Cardiac muscle cell (in vitro differentiated cells and primary cell): ENCODE measurements around the gene DCST2. TPM values are rescaled to one million over a fixed set of nuclear protein-coding genes. Genes with fewer than 3 reads are reported as not detected.

Source experiments
- DNase-seq, 2 donors: peaks; one replicate each; pipeline versions ENCODE4 v3.0.0 to v3.0.0-alpha.2; 2010 to 2017; ENCODE audit warnings: low read depth in 1 of 2, low spot score in 1 of 2
- H3K27ac ChIP-seq: fragments of 200-600 bp; sonication (generic); 2 replicates; pipeline ENCODE4 v1.5.1; 2016
- H3K27me3 ChIP-seq: fragments of 200-600 bp; sonication (generic); 2 replicates; pipeline ENCODE4 v1.6.0; 2016; ENCODE audit warnings: control low read depth
- H3K36me3 ChIP-seq: fragments of 200-600 bp; sonication (generic); 2 replicates; pipeline ENCODE4 v1.5.1; 2016; ENCODE audit warnings: control low read depth
- H3K4me1 ChIP-seq: fragments of 200-600 bp; sonication (generic); 2 replicates; pipeline ENCODE4 v1.8.1; 2017; ENCODE audit warnings: low read depth, mild to moderate bottlenecking, mixed run types
- H3K4me3 ChIP-seq: fragments of 200-600 bp; sonication (generic); 2 replicates; pipeline ENCODE4 v1.5.1; 2016; ENCODE audit warnings: mild to moderate bottlenecking
- H3K9me3 ChIP-seq: fragments of 200-600 bp; sonication (generic); 2 replicates; pipeline ENCODE4 v1.5.1; 2017; ENCODE audit warnings: low read depth, mild to moderate bottlenecking, control low read depth
- polyA plus RNA-seq: library from polyadenylated mRNA; unstranded; fragments of >200 nt; fragmentation: Nextera tagmentation; extraction: Ambion mirVana; gene quantifications from 2 replicates; pipeline ENCODE4 v1.2.1, GENCODE V29; 2016
- total RNA-seq: library from RNA; depleted of rRNA; stranded (reverse); fragments of >200 nt; gene quantifications from 2 replicates; pipeline ENCODE4 v1.2.3, GENCODE V29; 2016
- TF ChIP-seq, protein P1 (sequence below): IDR thresholded peaks from 2 replicates; pipeline ENCODE4 v1.5.1; 2012; ENCODE audit warnings: low read depth, mild to moderate bottlenecking, low read length

The DCST2 gene
- total and polyA plus RNA-seq, 2 experiments from 2014 or later = 1.1 to 5.4 TPM

GRCh38 chr1:155053531-155054105 lies 20.0 kb upstream of the DCST2 start:
- Histone ChIP-seq H3K4me1 (peaks cover 11% of the 10 kb centered on the region), H3K9me3 (no peaks in the 10 kb centered on the region), H3K4me3 (no peak overlapping the region), H3K27me3 (peaks cover 23% of the 10 kb centered on the region), H3K36me3 (no peaks in the 10 kb centered on the region), H3K27ac (no peak overlapping the region)
- DNase-seq = no peak
- TF ChIP-seq, protein P1, sequence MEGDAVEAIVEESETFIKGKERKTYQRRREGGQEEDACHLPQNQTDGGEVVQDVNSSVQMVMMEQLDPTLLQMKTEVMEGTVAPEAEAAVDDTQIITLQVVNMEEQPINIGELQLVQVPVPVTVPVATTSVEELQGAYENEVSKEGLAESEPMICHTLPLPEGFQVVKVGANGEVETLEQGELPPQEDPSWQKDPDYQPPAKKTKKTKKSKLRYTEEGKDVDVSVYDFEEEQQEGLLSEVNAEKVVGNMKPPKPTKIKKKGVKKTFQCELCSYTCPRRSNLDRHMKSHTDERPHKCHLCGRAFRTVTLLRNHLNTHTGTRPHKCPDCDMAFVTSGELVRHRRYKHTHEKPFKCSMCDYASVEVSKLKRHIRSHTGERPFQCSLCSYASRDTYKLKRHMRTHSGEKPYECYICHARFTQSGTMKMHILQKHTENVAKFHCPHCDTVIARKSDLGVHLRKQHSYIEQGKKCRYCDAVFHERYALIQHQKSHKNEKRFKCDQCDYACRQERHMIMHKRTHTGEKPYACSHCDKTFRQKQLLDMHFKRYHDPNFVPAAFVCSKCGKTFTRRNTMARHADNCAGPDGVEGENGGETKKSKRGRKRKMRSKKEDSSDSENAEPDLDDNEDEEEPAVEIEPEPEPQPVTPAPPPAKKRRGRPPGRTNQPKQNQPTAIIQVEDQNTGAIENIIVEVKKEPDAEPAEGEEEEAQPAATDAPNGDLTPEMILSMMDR = no peak

DNA sequence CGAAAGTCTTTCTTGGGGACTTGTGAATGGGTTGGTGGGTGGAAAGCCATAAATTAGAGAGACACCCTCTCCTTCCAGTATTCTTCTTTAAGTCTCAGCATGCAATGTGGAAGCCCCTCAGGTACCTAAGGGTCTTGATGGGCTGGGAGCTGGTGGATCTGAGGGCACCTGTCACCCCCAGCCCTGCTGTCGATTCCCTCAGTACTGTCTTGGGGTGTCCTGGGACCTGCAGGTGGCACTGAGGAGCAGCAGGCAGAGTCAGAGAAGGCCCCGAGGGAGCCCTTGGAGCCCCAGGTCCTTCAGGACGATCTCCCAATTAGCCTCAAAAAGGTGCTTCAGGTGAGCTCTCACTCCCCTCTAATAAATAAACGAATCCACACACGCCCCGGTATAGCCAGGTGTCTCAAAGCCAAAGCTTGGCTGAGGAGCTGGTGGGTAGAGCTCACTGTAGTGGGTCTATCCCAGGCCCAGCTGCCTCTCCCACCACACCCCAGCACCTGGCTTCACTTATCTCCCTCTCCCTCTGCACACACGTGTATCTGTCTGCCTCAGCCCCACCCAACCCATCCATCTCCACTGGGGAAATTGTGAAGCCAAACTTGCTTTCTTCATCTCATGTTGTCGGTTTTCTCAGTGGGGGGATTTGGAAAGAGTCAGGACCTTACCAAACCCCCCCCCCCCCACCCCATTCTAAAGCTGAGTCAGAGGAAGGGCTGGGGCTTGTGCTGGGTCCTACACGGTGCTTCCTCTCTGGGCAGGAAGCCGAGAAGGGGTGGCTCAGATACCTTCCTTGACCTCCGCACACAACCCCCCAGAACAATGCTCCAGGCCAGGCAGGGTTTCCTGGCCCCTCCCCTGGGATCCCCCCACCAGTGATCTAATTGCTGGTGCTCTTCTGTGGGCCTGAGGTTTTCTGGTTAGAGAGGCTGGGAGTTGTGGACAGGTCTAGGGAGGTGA lies 19.1 kb upstream of the DCST2 start:
- no peak for DNase-seq
- H3K27me3 ChIP-seq = peaks cover 23% of the 10 kb centered on the region
- peaks cover 11% of the 10 kb centered on the region for H3K4me1 ChIP-seq
- no peak overlapping the region for H3K4me3 ChIP-seq
- H3K36me3 ChIP-seq = no peaks in the 10 kb centered on the region
- no peak overlapping the region for H3K27ac ChIP-seq
- no peaks in the 10 kb centered on the region for H3K9me3 ChIP-seq
- TF ChIP-seq, protein P1 = peak; percentile 24

GRCh38 chr1:155051777-155052398 lies 18.3 kb upstream of the DCST2 start:
- Histone ChIP-seq H3K9me3 (no peaks in the 10 kb centered on the region), H3K27ac (no peak overlapping the region), H3K27me3 (peaks cover 23% of the 10 kb centered on the region), H3K36me3 (no peaks in the 10 kb centered on the region), H3K4me1 (peaks cover 11% of the 10 kb centered on the region), H3K4me3 (peak overlapping the region; percentile 66)
- TF ChIP-seq, protein P1 = no peak
- DNase-seq = no peak

DNA sequence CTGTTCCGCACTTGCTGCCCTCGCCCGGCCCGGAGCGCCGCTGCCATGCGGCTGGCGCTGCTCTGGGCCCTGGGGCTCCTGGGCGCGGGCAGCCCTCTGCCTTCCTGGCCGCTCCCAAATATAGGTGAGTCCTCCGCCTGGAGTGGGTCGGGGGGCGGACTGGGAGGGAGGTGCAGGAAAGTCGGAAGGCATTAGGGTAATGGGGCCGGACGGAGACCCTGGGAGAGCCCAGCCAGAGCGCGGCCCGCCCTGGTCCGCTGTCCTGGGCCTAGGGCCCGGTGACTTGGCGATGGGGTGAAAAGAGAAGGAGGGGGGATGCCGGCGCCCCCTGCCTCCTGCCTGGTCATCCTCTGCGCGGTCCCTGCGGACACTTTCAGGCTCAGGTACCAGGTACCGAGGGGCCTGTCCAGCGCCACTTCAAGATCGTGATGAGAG lies 17.8 kb upstream of the DCST2 start:
- peak overlapping the region; percentile 66 for H3K4me3 ChIP-seq
- peaks cover 11% of the 10 kb centered on the region for H3K4me1 ChIP-seq
- H3K27me3 ChIP-seq = peaks cover 23% of the 10 kb centered on the region
- H3K27ac ChIP-seq = no peak overlapping the region
- DNase-seq = no peak
- no peaks in the 10 kb centered on the region for H3K36me3 ChIP-seq
- TF ChIP-seq, protein P1 = no peak
- H3K9me3 ChIP-seq = no peaks in the 10 kb centered on the region

GRCh38 chr1:155050560-155051341 lies 17.2 kb upstream of the DCST2 start, which contains the start of gene ADAM15:
TSS of gene ADAM15 (plus strand) at chr1:155051316. CDS start at chr1:155051387, 71 bp downstream.
- Histone ChIP-seq H3K4me1 (peaks cover 11% of the 10 kb centered on the region), H3K36me3 (no peaks in the 10 kb centered on the region), H3K4me3 (peak within 1 kb of the TSS; percentile 66), H3K27ac (peak within 1 kb of the TSS; percentile 83), H3K9me3 (no peaks in the 10 kb centered on the region), H3K27me3 (peaks cover 23% of the 10 kb centered on the region)
- DNase-seq = peak; percentile 70 to 90
- TF ChIP-seq, protein P1 = peak; percentile 91
